HEK293T (cell line): ENCODE measurements around the gene ME3.

Experiments used
- BHLHE40 ChIP-seq: fragments of 450-650 bp; IDR thresholded peaks from 2 replicates; pipeline ENCODE4 v1.6.1; 2016; ENCODE audit warnings: mild to moderate bottlenecking, moderate library complexity, borderline replicate concordance
- ELF4 ChIP-seq: fragments of 450-650 bp; IDR thresholded peaks from 2 replicates; pipeline ENCODE4 v1.6.1; 2017; ENCODE audit warnings: antibody characterized with exemption
- FOXA1 ChIP-seq: fragments of 450-650 bp; IDR thresholded peaks from 2 replicates; pipeline ENCODE4 v1.6.1; 2016; ENCODE audit warnings: mild to moderate bottlenecking
- FOXM1 ChIP-seq: fragments of 450-650 bp; IDR thresholded peaks from 2 replicates; pipeline ENCODE4 v1.6.1; 2017; ENCODE audit warnings: mild to moderate bottlenecking, borderline replicate concordance
- SUZ12 ChIP-seq: fragments of 450-650 bp; IDR thresholded peaks from 2 replicates; pipeline ENCODE4 v1.6.1; 2016; ENCODE audit warnings: mild to moderate bottlenecking
- ZNF384 ChIP-seq: fragments of 450-650 bp; IDR thresholded peaks from 2 replicates; pipeline ENCODE4 v1.6.1; 2016

- TF ChIP-seq SUZ12 (no peak), FOXA1 (no peak), ZNF384 (no peak), BHLHE40 (no peak), FOXM1 (no peak), ELF4 (no peak)
These were observed 183.9 kb downstream of the ME3 start for GRCh38 chr11:86488553-86488952.
